HepG2 (cell line): ENCODE measurements around the gene TWNK. TPM values are rescaled to one million over a fixed set of nuclear protein-coding genes. Genes with fewer than 3 reads are reported as not detected.

Experiments used
- CSRNP2 ChIP-seq: sonication (generic); formaldehyde crosslinking; conservative IDR thresholded peaks from 2 replicates; pipeline ENCODE4 v1.8.0; 2022; ENCODE audit warnings: low read depth, missing genetic modification reagents
- HOMEZ ChIP-seq: IDR thresholded peaks from 2 replicates; pipeline ENCODE4 v1.6.1; 2016; ENCODE audit warnings: low read depth
- IRF1 ChIP-seq: sonication (generic); formaldehyde crosslinking; IDR thresholded peaks from 2 replicates; pipeline ENCODE4 v1.4.0; 2020; ENCODE audit warnings: low read depth, mild to moderate bottlenecking, missing genetic modification reagents
- STAT6 ChIP-seq: sonication (generic); formaldehyde crosslinking; IDR thresholded peaks from 2 replicates; pipeline ENCODE4 v1.4.0; 2020; ENCODE audit warnings: missing genetic modification reagents, mild to moderate bottlenecking, borderline replicate concordance
- ZNF781 ChIP-seq: sonication (generic); formaldehyde crosslinking; IDR thresholded peaks from 2 replicates; pipeline ENCODE4 v1.5.1; 2020; ENCODE audit warnings: borderline replicate concordance, mild to moderate bottlenecking, missing genetic modification reagents; ENCODE audit errors: not compliant biosample characterization
- polyA plus RNA-seq, 8 experiments: library from polyadenylated mRNA; depleted of rRNA in 3 of 8; stranded (reverse) in 7 of 8; unstranded in 1 of 8; fragments of >200 nt; fragmentation: Illumina TruSeq in 4 of 8; extraction: Trizol in 4 of 8; gene quantifications; 2 replicates each; pipeline versions ENCODE4 v1.2.1 to v1.2.3, GENCODE V29; 2011 to 2016; ENCODE audit warnings: low read depth in 4 of 8, missing spikeins in 1 of 8, mixed read lengths in 1 of 8; ENCODE audit not compliant: insufficient read depth in 1 of 8
- total RNA-seq, 5 experiments: library from RNA; depleted of rRNA; stranded (reverse); fragments of >200 nt; fragmentation: Illumina TruSeq; extraction: Trizol; gene quantifications; 2 replicates each; pipeline ENCODE4 v1.2.3, GENCODE V29; 2016; ENCODE audit warnings: low read depth in 1 of 5

The TWNK gene
- total and polyA plus RNA-seq, 2 of the 13 experiments (the other 11 are each of a cell fraction or from before 2014, with no cell fraction given), result 10.7 to 16.5 TPM

- TF ChIP-seq IRF1, result no peak
- no peak for TF ChIP-seq STAT6 (CRISPR knock-in tag)
- no peak for TF ChIP-seq ZNF781
- TF ChIP-seq CSRNP2, result no peak
- no peak for TF ChIP-seq HOMEZ (CRISPR knock-in tag)
Measured at GRCh38 chr10:101021239-101021638, 33.9 kb downstream of the TWNK start (continued).
